Stimulated activated CD4-positive, alpha-beta T cell treated with anti-CD3 and anti-CD28 coated beads, Interleukin-2, amount 100 ng/mL, for 48 hours (primary cell): ENCODE data around the gene CDC42BPA.
"Not testable (repeated sequence)": the region's sequence is repeated elsewhere in the genome, so short reads cannot be mapped to it uniquely, and the experiment has no call there.

ENCODE experiments used
- DNase-seq, 2 donors: peaks; one replicate each; pipeline ENCODE4 v3.0.0-alpha.2; 2020

Gene CDC42BPA

DNA sequence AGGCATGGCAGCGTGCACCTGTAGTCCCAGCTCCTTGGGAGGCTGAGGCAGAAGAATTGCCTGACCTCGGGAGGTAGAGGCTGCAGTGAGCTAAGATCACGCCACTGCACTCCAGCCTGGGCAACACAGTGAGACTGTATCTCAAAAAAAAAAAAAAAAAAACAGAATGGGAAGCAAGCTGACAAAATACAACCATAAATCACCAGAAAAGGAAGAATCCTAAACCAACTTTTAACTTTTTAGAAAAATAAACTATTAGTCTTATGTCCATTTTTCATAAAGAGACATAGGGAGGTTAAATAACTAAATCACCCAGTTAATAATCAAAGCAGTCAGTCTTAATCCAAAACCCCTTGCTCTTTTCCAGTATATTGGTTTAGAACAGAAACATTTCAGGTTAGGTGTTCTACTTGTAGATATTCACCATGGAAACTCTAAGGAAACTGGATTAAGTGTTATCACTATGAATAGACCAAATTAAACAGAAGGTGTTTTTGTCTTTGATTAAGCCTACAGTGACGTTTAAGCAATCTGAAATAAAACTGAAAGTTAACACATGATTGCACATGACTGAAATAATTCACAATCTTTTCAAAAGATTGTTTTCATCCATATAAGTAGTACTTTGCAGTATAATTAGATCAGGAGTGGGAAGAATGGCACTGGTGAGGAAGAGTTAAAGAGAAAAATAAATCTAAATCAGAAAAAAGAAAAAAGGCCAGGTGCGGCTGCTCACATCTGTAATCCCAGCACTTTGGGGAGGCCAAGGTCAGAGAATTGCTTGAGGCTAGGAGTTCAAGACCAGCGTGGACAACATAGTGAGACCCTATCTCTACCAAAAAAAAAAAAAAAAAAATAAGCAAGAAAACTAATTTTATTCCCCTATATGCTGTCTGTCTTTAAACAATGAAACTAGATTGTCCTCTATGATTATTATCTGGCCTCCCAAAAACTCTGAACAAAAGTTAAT lies 9.6 kb downstream of the CDC42BPA start:
- no peak for DNase-seq

DNA sequence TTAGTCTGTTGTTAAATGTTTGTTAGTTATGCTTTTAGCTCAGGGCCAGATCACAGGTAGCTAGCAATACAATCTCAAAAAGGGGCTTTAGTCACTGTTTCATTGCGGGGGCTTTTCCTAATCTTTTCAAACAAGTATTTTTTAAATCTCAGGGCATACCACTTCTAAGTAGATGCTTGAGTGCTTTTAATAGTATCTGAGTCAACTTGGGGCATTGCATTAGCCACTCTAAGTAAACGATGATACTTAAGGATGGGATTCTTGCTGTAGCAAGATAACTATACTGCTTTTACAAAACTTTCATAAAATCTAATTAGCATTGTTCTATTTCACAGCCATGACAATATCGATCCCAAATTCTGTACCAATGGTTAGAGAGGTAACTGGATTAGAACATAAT lies 11.6 kb downstream of the CDC42BPA start:
- no peak for DNase-seq

DNA sequence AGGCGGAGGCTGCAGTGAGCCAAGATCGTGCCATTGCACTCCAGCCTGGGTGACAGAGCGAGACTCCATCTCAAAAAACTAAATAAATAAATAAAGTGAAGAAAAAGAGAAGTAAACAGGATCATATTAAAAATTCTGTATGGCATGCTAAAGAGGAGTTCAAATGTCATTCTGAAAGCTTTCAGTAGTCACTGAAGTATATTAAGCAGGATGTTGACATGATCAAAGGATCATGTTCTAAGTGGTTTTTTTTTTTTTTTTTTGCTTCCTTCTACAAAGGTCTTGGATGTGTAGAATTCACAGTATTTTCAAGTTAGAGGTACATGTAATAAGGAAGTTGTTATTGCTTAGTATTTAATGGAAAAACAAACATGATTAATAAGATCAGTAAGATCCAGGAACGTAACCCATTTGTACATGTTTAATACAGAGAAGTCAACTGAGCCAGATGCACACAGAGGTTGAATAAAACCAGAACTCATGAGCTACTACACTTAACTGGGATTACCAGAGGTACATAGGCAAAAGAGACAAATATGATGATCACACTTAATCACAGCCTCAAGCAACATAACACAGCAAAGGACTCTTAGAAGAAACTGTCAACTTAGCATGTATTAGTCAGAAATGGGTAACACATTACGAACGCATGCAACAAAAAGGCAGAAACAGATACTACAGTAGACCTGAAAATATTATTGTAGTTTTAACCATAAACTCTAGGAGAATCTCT lies 12.2 kb downstream of the CDC42BPA start:
- no peak for DNase-seq

- DNase-seq: no peak
Observed at GRCh38 chr1:227304665-227305064, 13.6 kb downstream of the CDC42BPA start.

GRCh38 chr1:227303662-227304061 lies 14.6 kb downstream of the CDC42BPA start:
- DNase-seq: no peak

DNA sequence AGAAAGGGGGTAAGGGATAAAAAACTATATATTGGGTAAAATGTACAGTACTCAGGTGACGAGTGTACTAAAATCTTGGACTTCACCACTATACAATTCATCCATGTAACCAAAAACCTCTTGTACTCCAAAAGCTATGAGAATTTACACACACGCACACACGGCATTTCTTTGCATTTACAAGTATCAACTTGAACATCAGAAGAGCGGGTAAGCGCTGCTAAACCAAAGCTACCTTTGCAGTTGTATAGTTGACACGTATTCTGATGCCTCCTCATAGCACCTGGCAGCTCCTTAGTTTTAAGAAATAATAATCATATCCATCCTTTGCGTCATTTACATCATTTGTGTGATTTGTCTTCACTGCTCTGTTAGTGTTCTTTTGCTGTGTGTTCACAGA lies 17.6 kb downstream of the CDC42BPA start:
- DNase-seq: no peak

DNA sequence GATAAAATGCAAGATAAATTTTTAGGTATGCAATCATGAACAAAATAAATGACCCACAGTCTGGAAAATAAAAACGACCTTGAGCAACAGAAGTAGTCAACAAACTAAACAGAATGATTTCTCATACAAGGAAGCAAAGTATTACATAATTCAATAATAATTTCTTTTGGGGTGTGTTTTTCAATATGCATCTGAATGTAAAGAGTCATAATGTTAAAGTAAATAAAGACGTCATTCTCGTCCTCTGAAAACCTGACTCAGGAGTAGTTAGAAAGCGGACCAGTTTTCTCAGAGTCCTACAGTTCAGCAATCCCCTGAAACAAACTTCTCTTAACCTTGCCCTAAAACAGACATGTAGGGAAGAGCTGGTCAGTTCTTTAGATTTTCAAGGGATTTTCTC lies 18.6 kb downstream of the CDC42BPA start:
- DNase-seq: no peak

DNA sequence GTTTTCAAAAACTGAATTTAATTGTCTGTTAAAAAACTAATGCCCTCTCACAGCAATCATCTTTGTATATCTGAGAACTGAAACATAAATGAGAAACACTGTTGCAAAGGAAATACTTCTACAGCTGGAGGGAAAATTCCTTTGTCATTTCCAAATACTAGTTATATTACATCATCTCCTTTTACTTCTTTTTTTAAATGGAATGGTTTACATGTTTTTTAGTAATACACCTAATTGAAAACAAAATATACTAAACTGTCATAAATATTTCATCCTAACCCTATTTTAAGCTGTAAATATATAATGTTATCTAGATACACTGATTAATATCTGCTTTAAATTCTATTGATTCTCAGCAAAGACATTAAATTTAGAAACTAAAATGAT lies 19.1 kb downstream of the CDC42BPA start:
- DNase-seq: no peak

DNA sequence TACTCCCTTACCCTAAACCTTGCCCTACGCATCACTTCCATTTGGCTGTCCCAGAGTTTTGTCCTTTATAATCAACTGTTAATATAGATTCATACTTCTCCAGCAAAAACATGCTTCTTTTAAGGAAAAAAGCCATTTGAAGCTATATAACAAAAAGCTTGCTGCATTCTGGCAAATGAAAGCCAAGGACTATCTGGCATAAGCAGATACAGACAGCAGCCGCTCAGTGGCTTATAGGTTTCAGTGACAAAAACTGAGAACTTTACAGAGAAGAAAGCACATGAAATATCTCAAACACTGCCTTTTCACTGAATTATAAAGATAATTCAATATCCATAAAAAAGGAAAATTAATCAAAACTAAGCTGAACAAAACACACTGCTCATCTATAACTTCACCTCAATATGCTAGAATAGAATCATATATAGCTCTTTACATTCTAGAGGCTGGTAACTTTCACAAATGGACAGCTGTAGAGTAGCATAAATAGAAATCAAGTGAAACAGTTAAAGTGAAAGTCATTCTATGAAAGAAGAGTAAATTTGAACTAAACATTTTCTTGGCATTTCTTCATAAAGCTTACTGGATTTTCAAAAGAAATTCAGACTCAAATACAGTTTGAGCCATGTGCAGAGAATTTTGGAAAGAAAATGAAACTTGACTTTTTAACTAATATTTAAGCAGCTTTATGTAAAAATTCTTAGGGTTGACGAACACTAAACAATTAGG lies 19.6 kb downstream of the CDC42BPA start:
- no peak for DNase-seq

- DNase-seq: no peak
Observed at GRCh38 chr1:227297073-227297793, 21.1 kb downstream of the CDC42BPA start.

GRCh38 chr1:227295609-227296008 lies 22.7 kb downstream of the CDC42BPA start:
- no peak for DNase-seq

DNA sequence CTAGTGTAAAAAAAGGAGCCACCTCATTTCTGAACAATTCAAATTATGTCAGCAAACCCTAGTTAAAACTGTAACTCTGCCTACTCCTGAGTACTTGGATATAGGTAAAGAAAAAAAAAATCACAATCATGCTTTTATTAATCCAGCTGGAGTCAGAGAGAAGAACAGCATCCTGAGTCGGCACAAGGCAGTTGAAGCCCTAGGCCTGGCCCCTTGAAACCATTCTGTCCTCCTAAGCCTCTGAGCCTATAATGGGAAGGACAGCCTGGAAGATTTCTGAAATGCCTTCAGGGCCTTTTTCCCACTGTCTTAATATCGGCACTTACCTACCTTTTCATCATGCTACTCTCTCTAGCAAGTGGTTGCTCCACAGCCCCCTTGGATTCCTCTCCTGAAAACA lies 32.5 kb downstream of the CDC42BPA start:
- DNase-seq: no peak

DNA sequence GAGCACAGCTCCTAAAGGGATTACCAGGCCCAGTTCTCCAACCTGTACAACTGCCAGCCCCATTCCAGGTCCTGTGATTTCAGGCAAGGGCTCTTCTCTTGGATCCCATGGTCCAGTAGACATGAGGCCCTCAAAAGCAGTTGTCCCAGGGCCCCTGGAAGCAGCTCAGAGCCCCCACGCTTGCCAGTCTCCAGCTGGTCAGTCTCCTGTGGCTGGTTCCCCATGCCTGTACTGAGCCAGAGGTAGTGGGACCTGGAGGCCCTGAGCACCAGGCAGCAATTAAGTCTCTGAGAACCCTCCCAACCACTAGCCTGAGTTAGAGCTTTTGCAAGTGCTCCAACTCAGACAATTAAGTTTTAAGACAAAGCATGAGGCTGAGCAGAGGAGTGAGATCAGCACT lies 36.9 kb downstream of the CDC42BPA start:
- no peak for DNase-seq

GRCh38 chr1:227280836-227281235 lies 37.5 kb downstream of the CDC42BPA start:
- no peak for DNase-seq

DNA sequence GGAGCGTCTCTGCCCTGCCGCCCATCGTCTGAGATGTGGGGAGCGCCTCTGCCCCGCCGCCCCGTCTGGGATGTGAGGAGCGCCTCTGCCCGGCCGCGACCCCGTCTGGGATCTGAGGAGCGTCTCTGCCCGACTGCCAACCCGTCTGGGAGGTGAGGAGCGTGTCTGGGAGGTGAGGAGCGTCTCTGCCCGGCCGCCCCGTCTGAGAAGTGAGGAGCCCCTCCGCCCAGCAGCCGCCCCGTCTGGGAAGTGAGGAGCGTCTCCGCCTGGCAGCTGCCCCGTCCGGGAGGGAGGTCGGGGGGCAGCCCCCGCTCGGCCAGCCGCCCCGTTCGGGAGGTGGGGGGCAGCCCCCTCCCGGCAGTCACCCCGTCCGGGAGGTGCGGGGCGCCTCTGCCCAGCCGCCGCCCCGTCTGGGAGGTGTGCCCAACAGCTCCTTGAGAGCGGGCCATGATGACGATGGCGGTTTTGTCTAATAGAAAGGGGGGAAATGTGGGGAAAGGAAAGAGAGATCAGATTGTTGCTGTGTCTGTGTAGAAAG lies 42.1 kb downstream of the CDC42BPA start:
- not testable (repeated sequence) for DNase-seq

DNA sequence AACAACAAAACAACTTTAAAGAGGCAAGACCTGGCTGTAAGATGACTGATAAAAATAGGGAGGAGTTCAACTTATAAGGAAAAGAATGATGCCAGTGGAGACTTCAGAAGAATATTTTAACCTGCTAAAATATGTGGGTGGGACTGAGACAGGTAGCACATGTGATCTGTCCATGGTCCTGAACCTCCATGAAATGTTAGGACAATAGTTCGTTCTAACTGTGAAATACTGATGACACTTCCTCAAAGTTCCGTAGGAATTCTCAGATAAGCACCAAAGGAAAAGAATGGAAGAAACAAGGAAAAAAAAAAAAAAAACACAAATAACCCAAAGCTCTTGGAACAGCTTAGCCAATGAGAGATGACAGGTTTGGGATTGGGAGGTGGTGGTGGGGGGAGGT lies 44.7 kb downstream of the CDC42BPA start:
- DNase-seq: no peak

GRCh38 chr1:227272428-227272827 lies 45.9 kb downstream of the CDC42BPA start:
- no peak for DNase-seq

- no peak for DNase-seq
Observed at GRCh38 chr1:227270554-227270953, 47.7 kb downstream of the CDC42BPA start.

- DNase-seq: no peak
Observed at GRCh38 chr1:227268943-227269342, 49.3 kb downstream of the CDC42BPA start.

DNA sequence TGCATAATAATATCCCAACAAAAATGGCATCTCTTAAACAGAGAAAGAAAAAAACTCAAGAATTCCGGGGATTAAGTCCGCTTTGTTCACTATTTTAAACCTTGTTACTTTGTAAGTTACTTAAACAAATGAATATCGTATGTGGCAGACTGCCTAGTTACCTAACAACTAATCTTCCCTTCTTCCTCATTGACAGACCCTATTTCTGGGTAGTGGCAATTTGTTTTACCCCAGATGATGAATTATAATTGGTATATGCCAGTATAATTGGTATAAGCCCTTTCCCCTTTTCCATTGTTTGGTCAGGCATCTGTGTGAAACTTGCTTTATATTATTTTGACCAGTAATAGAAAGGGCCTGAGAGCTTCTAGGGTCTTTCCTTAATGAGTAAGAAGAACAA lies 52.4 kb downstream of the CDC42BPA start:
- no peak for DNase-seq

DNA sequence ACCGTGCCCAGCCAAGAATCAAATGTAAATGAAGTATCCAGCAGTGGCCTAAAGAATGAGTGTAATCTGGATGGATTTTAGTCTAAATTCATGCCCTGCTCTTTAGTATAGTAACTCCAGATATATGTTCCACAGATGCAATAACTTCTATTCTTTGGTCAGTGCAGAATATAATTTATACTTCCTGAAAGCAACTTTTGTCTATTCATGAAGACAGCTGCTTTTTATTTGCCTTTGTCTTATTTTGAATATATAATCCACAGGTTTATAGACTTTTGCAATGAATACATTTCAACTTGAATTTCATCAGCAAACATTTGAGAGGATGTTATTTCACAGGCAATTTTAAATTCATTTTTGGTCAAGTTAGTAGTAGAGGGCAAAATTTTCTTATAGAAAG lies 54.4 kb downstream of the CDC42BPA start:
- DNase-seq: no peak

DNA sequence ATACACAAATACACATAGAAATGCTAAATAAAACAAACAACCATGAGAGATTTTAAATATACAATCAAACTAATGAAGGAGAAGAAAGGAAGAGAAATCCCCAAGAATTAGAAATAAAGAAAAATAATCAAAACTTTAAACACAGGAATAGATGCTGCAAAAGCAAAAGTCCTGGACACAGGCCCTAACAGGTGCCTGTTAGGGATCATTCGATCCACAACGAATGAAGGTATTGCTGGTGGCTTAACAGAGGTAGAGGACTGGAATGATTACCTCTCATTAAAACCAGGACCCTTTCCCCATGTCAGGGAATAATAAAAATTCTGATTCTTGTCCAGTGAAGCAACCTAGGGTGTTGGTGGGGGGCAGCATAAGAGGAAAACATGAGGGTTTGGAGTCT lies 56.8 kb downstream of the CDC42BPA start:
- DNase-seq: no peak

GRCh38 chr1:227260433-227260832 lies 57.9 kb downstream of the CDC42BPA start:
- DNase-seq: no peak
